B cell (primary cell): ENCODE measurements around the gene TLR10. TPM values are rescaled to one million over a fixed set of nuclear protein-coding genes. Genes with fewer than 3 reads are reported as not detected.
"Not testable (repeated sequence)": the region's sequence is repeated elsewhere in the genome, so short reads cannot be mapped to it uniquely, and the experiment has no call there.

ENCODE experiments used
- ATAC-seq: fragments of 200-7000 bp; cut with Tn5 transposase; one replicate; pipeline ENCODE4 v1.10.0; 2021; ENCODE audit warnings: low read depth, mild to moderate bottlenecking, moderate number of reproducible peaks, moderate library complexity
- CTCF ChIA-PET: fragments of 350-600 bp; sonication (Branson Sonifier 250); formaldehyde crosslinking; loops from one replicate; lab custom pipeline; 2021; ENCODE audit warnings: antibody characterized with exemption, inconsistent platforms; lab: Charles Lee
- POLR2A ChIA-PET: fragments of 350-600 bp; sonication (Branson Sonifier 250); formaldehyde crosslinking; loops from one replicate; lab custom pipeline; 2021; ENCODE audit warnings: antibody characterized with exemption; lab: Charles Lee
- DNase-seq: peaks from one replicate; pipeline ENCODE4 v3.0.0; 2013
- H2AFZ ChIP-seq: 2 replicates; pipeline ENCODE4 v1.6.1; 2012; ENCODE audit warnings: mild to moderate bottlenecking, low read depth, low read length; ENCODE audit not compliant: insufficient read depth, poor library complexity, severe bottlenecking
- H3K27ac ChIP-seq, 2 donors: 1 replicate in 1 of 2; 2 replicates in 1 of 2; pipeline ENCODE4 v1.5.1; 2012 to 2013; ENCODE audit warnings: low read length in 2 of 2, mild to moderate bottlenecking in 2 of 2, moderate library complexity in 1 of 2
- H3K27me3 ChIP-seq, 4 experiments: fragments of 200-600 bp in 1 of 4; sonication (generic) in 1 of 4; replicated peaks in 1 of 4; 1 replicate in 2 of 4; 2 replicates in 2 of 4; pipeline versions ENCODE4 v1.6.1 to v1.7.0; 2013 to 2016; ENCODE audit warnings: low read length in 3 of 4, mild to moderate bottlenecking in 2 of 4, mixed read lengths in 1 of 4, moderate library complexity in 1 of 4; ENCODE audit not compliant: insufficient read depth in 4 of 4, control insufficient read depth in 3 of 4; ENCODE audit errors: control extremely low read depth in 1 of 4
- H3K36me3 ChIP-seq, 2 experiments: replicated peaks in 1 of 2; 1 replicate in 1 of 2; 2 replicates in 1 of 2; pipeline versions ENCODE4 v1.6.1 to v1.7.1; 2013; ENCODE audit warnings: low read length in 1 of 2; ENCODE audit not compliant: insufficient read depth in 2 of 2, control insufficient read depth in 1 of 2; ENCODE audit errors: control extremely low read depth in 1 of 2, extremely low read depth in 1 of 2
- H3K4me1 ChIP-seq, 2 donors: fragments of 200-600 bp in 1 of 2; sonication (generic) in 1 of 2; 1 replicate in 1 of 2; 2 replicates in 1 of 2; pipeline versions ENCODE4 v1.5.1 to v1.6.1; 2013 to 2017; ENCODE audit warnings: low read length in 2 of 2; ENCODE audit not compliant: control insufficient read depth in 2 of 2, insufficient read depth in 2 of 2
- H3K4me2 ChIP-seq: replicated peaks from 2 replicates; pipeline ENCODE3; 2012; ENCODE audit warnings: mild to moderate bottlenecking, low read depth, low read length; ENCODE audit not compliant: poor library complexity, severe bottlenecking
- H3K4me3 ChIP-seq, 5 experiments: fragments of 200-600 bp in 1 of 5; sonication (generic) in 1 of 5; 1 replicate in 3 of 5; 2 replicates in 2 of 5; pipeline versions ENCODE4 v1.5.1 to v1.7.0; 2011 to 2016; ENCODE audit warnings: low read length in 4 of 5, mild to moderate bottlenecking in 4 of 5, low read depth in 2 of 5, control low read depth in 1 of 5, moderate library complexity in 1 of 5; ENCODE audit not compliant: insufficient read depth in 1 of 5; ENCODE audit errors: control extremely low read depth in 1 of 5, extremely low read depth in 1 of 5
- H3K79me2 ChIP-seq: fragments of 200-600 bp; sonication (generic); one replicate; pipeline ENCODE4 v1.6.0; 2016; ENCODE audit warnings: low read length; ENCODE audit not compliant: control insufficient read depth, insufficient read depth
- H3K9ac ChIP-seq: fragments of 200-600 bp; sonication (generic); 2 replicates; pipeline ENCODE4 v1.6.1; 2017; ENCODE audit warnings: mild to moderate bottlenecking, low read length, moderate library complexity
- H3K9me3 ChIP-seq, 3 donors: one replicate each; pipeline versions ENCODE4 v1.6.1 to v1.7.1; 2013; ENCODE audit warnings: low read length in 2 of 3; ENCODE audit not compliant: control insufficient read depth in 2 of 3, insufficient read depth in 1 of 3; ENCODE audit errors: control extremely low read depth in 1 of 3
- H4K20me1 ChIP-seq: 2 replicates; pipeline ENCODE4 v1.6.0; 2012; ENCODE audit warnings: mild to moderate bottlenecking, low read length; ENCODE audit not compliant: insufficient read depth, control insufficient read depth, poor library complexity, severe bottlenecking
- H3K27ac Mint-ChIP-seq: one replicate; pipeline ENCODE4 v1.8.0; 2021; ENCODE audit warnings: mixed read lengths
- H3K27me3 Mint-ChIP-seq: one replicate; pipeline ENCODE4 v1.8.0; 2021; ENCODE audit warnings: mixed read lengths
- H3K4me1 Mint-ChIP-seq: one replicate; pipeline ENCODE4 v1.8.0; 2021; ENCODE audit warnings: mixed read lengths
- H3K4me3 Mint-ChIP-seq: one replicate; pipeline ENCODE4 v1.8.0; 2021; ENCODE audit warnings: mixed read lengths
- H3K9me3 Mint-ChIP-seq: one replicate; pipeline ENCODE4 v1.8.0; 2022; ENCODE audit warnings: mixed read lengths; ENCODE audit not compliant: insufficient read depth
- CTCF ChIP-seq: fragments of 200-600 bp; IDR thresholded peaks from one replicate; pipeline ENCODE4 v1.8.0; 2022; ENCODE audit warnings: antibody characterized with exemption, mild to moderate bottlenecking
- EZH2 ChIP-seq: IDR thresholded peaks from 2 replicates; pipeline ENCODE4 v1.6.1; 2012; ENCODE audit warnings: borderline replicate concordance, low read depth, mild to moderate bottlenecking, moderate library complexity, low read length; ENCODE audit not compliant: insufficient read depth, poor library complexity, severe bottlenecking
- WGBS: methylation state at CpG from one replicate; pipeline ENCODE4 v1.1.5; 2013; ENCODE audit warnings: missing lambda C conversion rate; ENCODE audit not compliant: insufficient coverage; 5-methylcytosine and 5-hydroxymethylcytosine counted together
- intact Hi-C: fragments of 100-400 bp; cut with micrococcal nuclease; formaldehyde crosslinking; loops from one replicate; pipeline ENCODE4 v1.10.0; 2022
- polyA plus RNA-seq: library from polyadenylated mRNA; depleted of rRNA; stranded (reverse); fragments of >200 nt; gene quantifications from 2 replicates; pipeline ENCODE4 v1.2.3, GENCODE V29; 2012
- total RNA-seq, 2 donors: library from RNA; stranded (reverse); fragments of 120-200 nt in 1 of 2; gene quantifications; 1 replicate in 1 of 2; 2 replicates in 1 of 2; pipeline versions ENCODE4 v1.2.3 to v1.2.4, GENCODE V29; 2013 to 2022

Gene TLR10
- total and polyA plus RNA-seq, 2 donors (not counting 1 experiment from before 2014, with no cell fraction given) = 48.0 to 51.5 TPM

- TF ChIP-seq EZH2 = no peak
- no peak for TF ChIP-seq CTCF
- Histone ChIP-seq H3K27me3 (no peaks in the 10 kb centered on the region), H3K79me2 (peaks cover 60% of the 10 kb centered on the region), H3K4me2 (no peak overlapping the region), H3K9me3 (peaks cover 1 to 12% (median 10%) of the 10 kb centered on the region in 3 donors), H3K4me3 (no peak overlapping the region), H2AFZ (no peak overlapping the region), H4K20me1 (no peaks in the 10 kb centered on the region), H3K36me3 (peaks cover 3 to 12% of the 10 kb centered on the region in 2 experiments), H3K27ac (peak overlapping the region in 1 of 2 donors; percentile 96), H3K9ac (no peak overlapping the region), H3K4me1 (peaks cover 37 to 42% of the 10 kb centered on the region in 2 donors)
- H3K27me3 Mint-ChIP-seq = no peaks in the 10 kb centered on the region
- ChIA-PET POLR2A (interaction anchor here (2.6 kb wide), 1 partner anchor 10 kb away, joined by 9 read pairs; the partner anchor contains the start of gene TLR1), CTCF (interaction anchor here (1.1 to 3.6 kb wide), 4 partner anchors 10 to 55 kb away, joined by 3 to 19 read pairs (median 6); partner anchors contain the start of genes TLR1 and TLR10)
- DNase-seq (no peak), ATAC-seq (no peak)
- H3K4me3 Mint-ChIP-seq = peak overlapping the region; percentile 36
- H3K27ac Mint-ChIP-seq = peak overlapping the region; percentile 94
- H3K4me1 Mint-ChIP-seq = peaks cover 56% of the 10 kb centered on the region
- no peaks in the 10 kb centered on the region for H3K9me3 Mint-ChIP-seq
- intact Hi-C loops = no loop called here
- 50% methylated on average over 2 of the region's 3 CpGs for WGBS
Measured at GRCh38 chr4:38814386-38814785, 31.6 kb upstream of the TLR10 start.

GRCh38 chr4:38811297-38811696 lies 28.5 kb upstream of the TLR10 start:
- ChIA-PET CTCF (no interaction called here), POLR2A (no interaction called here)
- Histone ChIP-seq H3K9me3 (peaks cover 1 to 12% (median 10%) of the 10 kb centered on the region in 3 donors), H3K4me2 (no peak overlapping the region), H3K36me3 (peaks cover 3 to 12% of the 10 kb centered on the region in 2 experiments), H3K9ac (no peak overlapping the region), H3K4me3 (no peak overlapping the region), H3K4me1 (peaks cover 22 to 25% of the 10 kb centered on the region in 2 donors), H3K27ac (no peak overlapping the region), H3K79me2 (peaks cover 47% of the 10 kb centered on the region), H4K20me1 (no peaks in the 10 kb centered on the region), H2AFZ (no peak overlapping the region), H3K27me3 (no peaks in the 10 kb centered on the region)
- no peaks in the 10 kb centered on the region for H3K9me3 Mint-ChIP-seq
- H3K27me3 Mint-ChIP-seq = no peaks in the 10 kb centered on the region
- WGBS = 97% methylated on average over 5 of the region's 6 CpGs
- no peak overlapping the region for H3K27ac Mint-ChIP-seq
- DNase-seq = no peak
- TF ChIP-seq CTCF = no peak
- no peak for TF ChIP-seq EZH2
- peaks cover 46% of the 10 kb centered on the region for H3K4me1 Mint-ChIP-seq
- no peak overlapping the region for H3K4me3 Mint-ChIP-seq
- ATAC-seq = no peak
- intact Hi-C loops = no loop called here

GRCh38 chr4:38807462-38807861 lies 24.7 kb upstream of the TLR10 start:
- CTCF ChIA-PET, H3K9ac ChIP-seq, H3K27me3 Mint-ChIP-seq, H3K4me3 ChIP-seq, H3K27me3 ChIP-seq, H3K4me3 Mint-ChIP-seq, H3K9me3 Mint-ChIP-seq, H3K4me2 ChIP-seq, H3K27ac Mint-ChIP-seq, H3K27ac ChIP-seq, ATAC-seq, H2AFZ ChIP-seq, H4K20me1 ChIP-seq, DNase-seq, POLR2A ChIA-PET, H3K9me3 ChIP-seq: not testable (repeated sequence)
- peaks cover 45% of the 10 kb centered on the region for H3K4me1 Mint-ChIP-seq
- peaks cover 40% of the 10 kb centered on the region for H3K79me2 ChIP-seq
- intact Hi-C loops = loop anchor here (5.0 to 10.0 kb wide), 2 partner anchors 145 to 557 kb away; partner anchors contain the start of genes KLF3 and RFC1
- 98% methylated on average over 21 of the region's 29 CpGs for WGBS
- peaks cover 3 to 13% of the 10 kb centered on the region in 2 experiments for H3K36me3 ChIP-seq
- peaks cover 30 to 31% of the 10 kb centered on the region in 2 donors for H3K4me1 ChIP-seq
